H1 (cell line): Measurements from ENCODE around the gene CCDC121. TPM values are rescaled to one million over a fixed set of nuclear protein-coding genes. Genes with fewer than 3 reads are reported as not detected.

Source experiments
- ASH2L ChIP-seq: fragments of 200-600, 300-600 bp; sonication (generic); IDR thresholded peaks from one replicate; pipeline ENCODE4 v1.7.1; 2017; ENCODE audit warnings: low read length
- BACH1 ChIP-seq: IDR thresholded peaks from 2 replicates; pipeline ENCODE4 v1.6.1; 2012; ENCODE audit warnings: low read length, improper control_type of control experiment
- CEBPB ChIP-seq: IDR thresholded peaks from 2 replicates; pipeline ENCODE4 v1.6.1; 2012; ENCODE audit warnings: low read depth, low read length
- RXRA ChIP-seq: IDR thresholded peaks from 2 replicates; pipeline ENCODE4 v1.6.1; 2011; ENCODE audit warnings: low read depth, mild to moderate bottlenecking, low read length, moderate library complexity; ENCODE audit not compliant: insufficient read depth
- polyA plus RNA-seq, 7 experiments: library from polyadenylated mRNA; depleted of rRNA in 3 of 7; stranded (reverse) in 5 of 7; unstranded in 2 of 7; fragments of >200 nt in 5 of 7; fragments of 200-250 nt in 2 of 7; gene quantifications; 1 replicate in 5 of 7; 2 replicates in 1 of 7; 4 replicates in 1 of 7; pipeline versions ENCODE4 v1.2.1 to v1.2.3, GENCODE V29; 2011 to 2013; ENCODE audit warnings: missing spikeins in 2 of 7, mixed read lengths in 2 of 7
- total RNA-seq: library from RNA; stranded (reverse); fragmentation: NEBNext Ultra II Directional; extraction: Animal tissue kit (Norgen Biotek cat#: 25700); gene quantifications from 2 replicates; pipeline ENCODE4 v1.2.1, GENCODE V29; 2021

CCDC121 gene
- total and polyA plus RNA-seq, 2 of the 8 experiments (the other 6 are each of a cell fraction or from before 2014, with no cell fraction given): 0.68 to 1.5 TPM

GRCh38 chr2:27652790-27653189 lies 24.0 kb upstream of the CCDC121 start (continued):
- TF ChIP-seq CEBPB (no peak), BACH1 (no peak), RXRA (no peak), ASH2L (no peak)
